WTC11 (cell line): Measurements from ENCODE around the gene CTIF. TPM values are rescaled to one million over a fixed set of nuclear protein-coding genes. Genes with fewer than 3 reads are reported as not detected.
A peak's percentile ranks its signal among the peaks of the same experiment; 100 is the strongest.

Source experiments
- ATAC-seq: fragments of 200-7000 bp; cut with Tn5 transposase; 2 replicates; pipeline ENCODE4 v1.10.0; 2021; ENCODE audit warnings: mild to moderate bottlenecking, moderate library complexity
- CTCF ChIA-PET: fragments of 300-600 bp; sonication (Branson Sonifier 250); formaldehyde crosslinking; loops from one replicate; lab custom pipeline; 2021; ENCODE audit warnings: antibody characterized with exemption; lab: Charles Lee
- POLR2A ChIA-PET: fragments of 350-600 bp; sonication (Branson Sonifier 250); formaldehyde crosslinking; loops from one replicate; lab custom pipeline; 2021; ENCODE audit warnings: antibody characterized with exemption; lab: Charles Lee
- DNase-seq: peaks from one replicate; pipeline ENCODE4 v3.0.0; 2021; ENCODE audit warnings: low spot score
- H3K27ac Mint-ChIP-seq: 2 replicates; pipeline ENCODE4 v1.8.0; 2021; ENCODE audit warnings: mixed read lengths
- H3K27me3 Mint-ChIP-seq: 2 replicates; pipeline ENCODE4 v1.8.0; 2021; ENCODE audit warnings: low read depth, mild to moderate bottlenecking, moderate library complexity, mixed read lengths
- H3K36me3 Mint-ChIP-seq: 2 replicates; pipeline ENCODE4 v1.8.0; 2021; ENCODE audit warnings: mixed read lengths
- H3K4me1 Mint-ChIP-seq: 2 replicates; pipeline ENCODE4 v1.8.0; 2022; ENCODE audit warnings: mixed read lengths
- H3K4me3 Mint-ChIP-seq: 2 replicates; pipeline ENCODE4 v1.8.0; 2021; ENCODE audit warnings: mild to moderate bottlenecking, moderate library complexity, mixed read lengths
- H3K9me3 Mint-ChIP-seq: 2 replicates; pipeline ENCODE4 v1.8.0; 2021; ENCODE audit warnings: mixed read lengths
- AR ChIP-seq: fragments of 250-450 bp; sonication (Bioruptor Pico); IDR thresholded peaks from 2 replicates; pipeline ENCODE4 v1.9.0; 2021; ENCODE audit warnings: mild to moderate bottlenecking
- ARID4B ChIP-seq: sonication (generic); formaldehyde crosslinking; IDR thresholded peaks from 2 replicates; pipeline ENCODE4 v1.8.0; 2023; ENCODE audit warnings: missing genetic modification reagents, mild to moderate bottlenecking, borderline replicate concordance
- ATF2 ChIP-seq: sonication (generic); formaldehyde crosslinking; IDR thresholded peaks from 2 replicates; pipeline ENCODE4 v1.8.1; 2022; ENCODE audit warnings: low read depth, missing genetic modification reagents, borderline replicate concordance
- ATF3 ChIP-seq: sonication (generic); formaldehyde crosslinking; conservative IDR thresholded peaks from 2 replicates; pipeline ENCODE4 v1.8.1; 2022; ENCODE audit warnings: mild to moderate bottlenecking, missing genetic modification reagents
- CDX4 ChIP-seq: fragments of 250-450 bp; sonication (Bioruptor Pico); IDR thresholded peaks from 2 replicates; pipeline ENCODE4 v1.9.0; 2021; ENCODE audit warnings: moderate library complexity, mild to moderate bottlenecking, inconsistent platforms, borderline replicate concordance
- CTCF ChIP-seq: fragments of 200-600 bp; IDR thresholded peaks from 2 replicates; pipeline ENCODE4 v1.8.0; 2022; ENCODE audit warnings: antibody characterized with exemption
- GRHL2 ChIP-seq: fragments of 250-450 bp; sonication (Bioruptor Pico); IDR thresholded peaks from 2 replicates; pipeline ENCODE4 v1.8.0; 2022; ENCODE audit warnings: mild to moderate bottlenecking, moderate library complexity; ENCODE audit not compliant: insufficient replicate concordance, severe bottlenecking
- HMGA2 ChIP-seq: fragments of 250-450 bp; sonication (Bioruptor Pico); IDR thresholded peaks from 2 replicates; pipeline ENCODE4 v1.4.0; 2021; ENCODE audit warnings: mild to moderate bottlenecking, moderate library complexity
- IRF2 ChIP-seq: sonication (generic); formaldehyde crosslinking; IDR thresholded peaks from 2 replicates; pipeline ENCODE4 v1.8.0; 2022; ENCODE audit warnings: low read depth, missing genetic modification reagents, borderline replicate concordance
- JUN ChIP-seq: sonication (generic); formaldehyde crosslinking; IDR thresholded peaks from 2 replicates; pipeline ENCODE4 v1.8.0; 2023; ENCODE audit warnings: mild to moderate bottlenecking, missing genetic modification reagents
- NR3C1 ChIP-seq: sonication (generic); formaldehyde crosslinking; conservative IDR thresholded peaks from 2 replicates; pipeline ENCODE4 v1.8.1; 2023; ENCODE audit warnings: low read depth, mild to moderate bottlenecking, missing genetic modification reagents
- TEAD1 ChIP-seq: sonication (generic); formaldehyde crosslinking; IDR thresholded peaks from 2 replicates; pipeline ENCODE4 v1.8.0; 2022; ENCODE audit warnings: mild to moderate bottlenecking, missing genetic modification reagents
- USF1 ChIP-seq: sonication (generic); formaldehyde crosslinking; IDR thresholded peaks from 2 replicates; pipeline ENCODE4 v1.8.0; 2022; ENCODE audit warnings: mild to moderate bottlenecking, missing genetic modification reagents
- USF2 ChIP-seq: sonication (generic); formaldehyde crosslinking; IDR thresholded peaks from 2 replicates; pipeline ENCODE4 v1.8.1; 2023; ENCODE audit warnings: mild to moderate bottlenecking, missing genetic modification reagents, moderate library complexity
- ZBTB21 ChIP-seq: sonication (generic); formaldehyde crosslinking; IDR thresholded peaks from 2 replicates; pipeline ENCODE4 v1.8.1; 2023; ENCODE audit warnings: mild to moderate bottlenecking, missing genetic modification reagents, borderline replicate concordance
- ZNF263 ChIP-seq: sonication (generic); formaldehyde crosslinking; IDR thresholded peaks from 2 replicates; pipeline ENCODE4 v1.8.1; 2022; ENCODE audit warnings: low read depth, mild to moderate bottlenecking, moderate library complexity, missing genetic modification reagents
- ZNF281 ChIP-seq: sonication (generic); formaldehyde crosslinking; IDR thresholded peaks from 2 replicates; pipeline ENCODE4 v1.8.0; 2023; ENCODE audit warnings: mild to moderate bottlenecking, missing genetic modification reagents
- ZNF317 ChIP-seq: sonication (generic); formaldehyde crosslinking; IDR thresholded peaks from 2 replicates; pipeline ENCODE4 v1.8.1; 2023; ENCODE audit warnings: low read depth, mild to moderate bottlenecking, moderate library complexity, missing genetic modification reagents, borderline replicate concordance
- ZNF396 ChIP-seq: fragments of 250-450 bp; sonication (Bioruptor Pico); IDR thresholded peaks from 2 replicates; pipeline ENCODE4 v1.8.0; 2021; ENCODE audit warnings: mild to moderate bottlenecking, moderate library complexity, borderline replicate concordance
- total RNA-seq: library from RNA; stranded (reverse); gene quantifications from 3 replicates; pipeline ENCODE4 v1.2.3, GENCODE V29; 2021

Gene CTIF
- total RNA-seq, 1 experiment from 2014 or later: 28.5 TPM

GRCh38 chr18:48802543-48803290, 263.9 kb downstream of the CTIF start:
- DNase-seq: peak; percentile 16
- Mint-ChIP-seq H3K4me1 (no peaks in the 10 kb centered on the region), H3K27me3 (no peaks in the 10 kb centered on the region), H3K27ac (no peak overlapping the region), H3K36me3 (no peaks in the 10 kb centered on the region; the same call in 1 of the 2 replicates), H3K4me3 (no peak overlapping the region), H3K9me3 (no peaks in the 10 kb centered on the region)
- TF ChIP-seq USF2 (CRISPR knock-in tag) (no peak), ARID4B (CRISPR knock-in tag) (no peak), ZNF281 (CRISPR knock-in tag) (no peak), ZNF263 (no peak), JUN (CRISPR knock-in tag) (no peak), CTCF (no peak), HMGA2 (CRISPR knock-in tag) (no peak), NR3C1 (CRISPR knock-in tag) (no peak), CDX4 (CRISPR knock-in tag) (no peak), ATF2 (CRISPR knock-in tag) (no peak), AR (CRISPR knock-in tag) (no peak), TEAD1 (CRISPR knock-in tag) (no peak), GRHL2 (no peak), ZBTB21 (CRISPR knock-in tag) (no peak), IRF2 (no peak), ATF3 (CRISPR knock-in tag) (no peak), ZNF317 (no peak), USF1 (CRISPR knock-in tag) (no peak), ZNF396 (CRISPR knock-in tag) (no peak)
- CTCF ChIA-PET: no interaction called here
- POLR2A ChIA-PET: interaction anchor here (0.8 kb wide), 1 partner anchor 39 kb away, joined by 4 read pairs; no protein-coding TSS in a partner anchor
- ATAC-seq: no peak
